ENCODE measurements around the gene WNK4.

WNK4 gene

DNA sequence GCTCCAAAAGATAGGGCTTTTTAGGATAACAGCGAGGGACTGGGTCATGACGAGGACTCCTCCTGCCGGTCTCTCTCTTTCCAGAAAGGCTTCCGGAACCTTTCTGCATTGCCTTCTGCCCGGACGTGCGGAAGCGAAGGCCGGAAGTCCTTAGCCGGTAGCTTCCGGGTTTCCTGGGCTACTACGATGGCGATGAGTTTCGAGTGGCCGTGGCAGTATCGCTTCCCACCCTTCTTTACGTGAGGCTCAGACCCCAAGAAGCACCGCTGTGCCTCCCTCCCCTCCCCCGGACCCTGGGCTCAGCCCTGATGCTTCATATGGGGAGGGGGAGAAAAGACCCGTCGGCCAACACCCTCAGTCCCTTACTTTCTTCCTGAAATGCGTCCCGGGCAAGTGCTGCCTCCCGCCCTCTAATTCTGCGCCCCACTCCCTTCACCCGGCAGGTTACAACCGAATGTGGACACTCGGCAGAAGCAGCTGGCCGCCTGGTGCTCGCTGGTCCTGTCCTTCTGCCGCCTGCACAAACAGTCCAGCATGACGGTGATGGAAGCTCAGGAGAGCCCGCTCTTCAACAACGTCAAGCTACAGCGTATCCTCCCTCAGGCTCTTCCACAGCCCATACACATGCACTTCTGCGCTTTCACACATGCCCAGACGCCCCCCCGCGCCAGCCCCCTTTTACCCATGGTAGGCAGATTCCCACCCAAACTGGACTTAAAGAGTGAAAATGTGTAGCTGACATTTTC is 6.9 kb upstream of the WNK4 start, which contains the start of gene VPS25:
Gene VPS25, plus strand, starts transcription at position 160 of the 746 bp plus-strand sequence. Its CDS starts 27 bp downstream, at position 187.
- DNase-seq: peak; percentile 73

GRCh38 chr17:42774066-42774745 is 6.2 kb upstream of the WNK4 start:
- no peak for DNase-seq

DNA sequence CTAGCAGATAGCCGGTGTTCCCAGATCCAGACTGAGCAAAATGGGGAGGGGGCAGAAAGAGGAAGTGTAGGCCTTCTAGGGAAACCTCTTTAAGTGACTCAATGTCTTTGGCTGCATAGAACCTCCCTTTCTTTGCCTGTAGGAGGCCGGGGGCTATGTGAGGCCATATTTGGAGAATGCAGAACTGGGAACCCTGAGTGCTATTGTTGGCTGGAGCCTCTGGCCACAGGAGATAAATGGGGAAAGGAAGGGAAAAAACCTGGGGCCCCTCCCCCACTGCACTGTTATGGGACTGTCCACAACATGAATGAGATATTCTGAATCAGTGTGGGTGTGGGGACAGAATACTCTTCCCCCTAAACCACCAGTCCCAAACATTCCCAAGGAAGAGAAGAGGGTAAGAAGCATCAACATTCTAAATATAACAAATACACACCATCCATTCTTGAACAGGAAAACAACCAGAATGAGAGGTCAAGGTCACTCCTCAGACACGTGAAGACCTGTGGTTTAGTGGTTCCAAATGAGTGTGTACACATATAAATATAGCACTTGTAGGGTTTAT is 4.8 kb upstream of the WNK4 start:
- no peak for DNase-seq

GRCh38 chr17:42778570-42778969 is 1.8 kb upstream of the WNK4 start:
- no peak for DNase-seq

DNA sequence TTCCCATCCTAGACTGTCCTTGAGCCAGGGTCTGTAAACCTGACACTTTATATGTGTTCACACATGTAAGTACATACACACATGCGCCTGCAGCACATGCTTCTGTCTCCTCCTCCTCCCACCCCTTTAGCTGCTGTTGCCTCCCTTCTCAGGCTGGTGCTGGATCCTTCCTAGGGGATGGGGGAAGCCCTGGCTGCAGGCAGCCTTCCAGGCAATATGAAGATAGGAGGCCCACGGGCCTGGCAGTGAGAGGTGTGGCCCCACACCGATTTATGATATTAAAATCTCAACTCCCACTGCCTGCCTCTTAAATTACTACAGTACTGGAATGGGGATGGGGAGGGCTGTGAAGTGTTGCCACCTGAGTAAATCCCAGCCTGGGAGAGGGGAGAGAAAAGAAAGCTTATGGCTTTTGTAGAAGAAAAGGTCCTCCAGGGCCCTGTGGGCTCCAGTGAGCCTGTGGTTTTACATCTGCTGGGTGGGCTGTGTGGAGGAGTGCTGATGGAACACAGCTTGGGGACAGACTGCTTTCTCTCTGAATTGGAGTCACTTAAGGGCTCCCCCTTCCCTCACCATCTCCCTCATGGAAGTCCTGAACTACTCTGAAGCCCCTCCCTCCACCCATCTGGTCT is 990 bp upstream of the WNK4 start:
- DNase-seq: no peak

GRCh38 chr17:42780851-42781638 is 635 bp downstream of the WNK4 start:
- no peak for DNase-seq

GRCh38 chr17:42781639-42782165 is 1.3 kb downstream of the WNK4 start:
- DNase-seq: no peak

DNA sequence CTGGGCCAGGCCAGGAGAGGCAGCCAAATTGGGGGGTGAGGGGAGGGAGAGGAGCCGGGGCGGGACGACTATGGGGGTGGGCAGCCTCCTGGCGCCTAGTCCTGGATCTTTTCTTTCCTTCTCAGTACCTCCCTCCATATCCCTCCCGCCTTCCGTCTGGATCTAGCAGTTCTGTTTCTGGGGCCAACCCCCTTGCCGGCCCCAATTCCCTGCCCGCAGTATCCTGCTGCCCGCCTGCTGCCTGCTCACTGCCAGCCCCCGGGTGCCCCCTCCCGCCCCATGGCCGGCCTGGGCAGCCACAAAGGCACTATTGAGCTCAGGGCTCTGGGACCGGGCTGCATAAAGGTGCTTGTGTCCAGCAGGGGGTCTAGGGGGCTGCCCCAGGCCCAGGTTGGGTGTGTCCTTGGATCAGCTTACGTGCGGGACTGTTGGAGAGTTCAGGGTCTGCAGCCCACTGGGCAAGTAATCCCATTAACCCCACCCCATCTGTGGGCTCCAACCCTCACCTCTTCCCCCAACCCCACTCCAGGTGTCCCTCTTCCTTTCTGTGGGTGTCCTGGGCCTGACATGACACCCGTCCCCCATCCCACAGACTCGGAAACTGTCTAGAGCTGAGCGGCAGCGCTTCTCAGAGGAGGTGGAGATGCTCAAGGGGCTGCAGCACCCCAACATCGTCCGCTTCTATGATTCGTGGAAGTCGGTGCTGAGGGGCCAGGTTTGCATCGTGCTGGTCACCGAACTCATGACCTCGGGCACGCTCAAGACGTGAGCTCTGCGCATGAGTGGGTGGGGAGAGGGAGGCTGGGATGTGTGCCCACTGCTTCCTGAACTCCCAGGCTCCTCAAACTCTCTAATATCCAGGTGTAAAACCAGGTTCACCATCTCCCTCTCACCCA is 2.0 kb downstream of the WNK4 start:
- no peak for DNase-seq

DNA sequence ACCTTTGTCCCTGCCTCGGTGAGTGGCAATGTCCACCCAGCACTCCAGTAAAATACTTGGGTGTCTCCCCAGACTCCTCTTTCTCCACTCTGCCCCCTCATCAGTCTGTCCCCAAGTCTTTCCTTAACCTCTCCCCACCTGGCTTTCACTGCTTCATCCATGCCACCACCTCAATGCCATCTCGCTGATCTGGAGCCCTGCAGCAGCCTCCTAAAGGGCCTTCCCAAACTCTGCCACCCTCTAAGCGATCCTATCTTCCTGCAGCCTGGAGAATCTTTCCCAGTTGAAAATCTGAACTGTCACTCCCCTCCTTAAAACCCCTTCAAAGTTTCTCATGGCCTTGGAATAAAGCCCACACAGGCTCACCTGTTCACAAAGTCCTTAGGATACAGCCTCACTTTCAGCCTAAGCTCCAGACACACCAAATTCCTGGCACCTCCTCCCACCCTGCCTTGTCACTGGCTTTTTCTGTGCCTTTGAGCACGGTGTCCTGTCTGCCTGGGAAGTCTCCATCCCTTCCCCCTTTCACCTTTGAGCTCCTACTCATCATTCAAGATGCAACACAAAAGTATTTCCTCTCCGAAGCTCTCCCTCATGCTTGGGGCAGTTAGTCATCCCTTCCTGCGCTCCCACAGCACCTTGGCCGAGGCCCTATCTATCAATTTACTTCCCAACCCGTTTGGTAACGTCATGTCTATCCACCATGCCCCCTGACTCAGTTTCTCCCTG is 2.8 kb downstream of the WNK4 start:
- no peak for DNase-seq

DNA sequence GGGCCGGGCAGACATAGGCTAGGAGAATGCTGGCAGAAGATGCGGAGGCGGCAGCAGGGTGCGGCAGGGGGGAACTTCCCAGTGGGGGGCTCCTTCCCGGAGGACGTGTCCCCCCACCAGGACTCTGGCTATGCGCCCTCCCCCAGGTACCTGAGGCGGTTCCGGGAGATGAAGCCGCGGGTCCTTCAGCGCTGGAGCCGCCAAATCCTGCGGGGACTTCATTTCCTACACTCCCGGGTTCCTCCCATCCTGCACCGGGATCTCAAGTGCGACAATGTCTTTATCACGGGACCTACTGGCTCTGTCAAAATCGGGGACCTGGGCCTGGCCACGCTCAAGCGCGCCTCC is 3.4 kb downstream of the WNK4 start:
- DNase-seq: no peak

GRCh38 chr17:42784409-42784808 is 4.0 kb downstream of the WNK4 start:
- no peak for DNase-seq

- DNase-seq: no peak
These were observed 4.6 kb downstream of the WNK4 start for GRCh38 chr17:42784811-42785592.

DNA sequence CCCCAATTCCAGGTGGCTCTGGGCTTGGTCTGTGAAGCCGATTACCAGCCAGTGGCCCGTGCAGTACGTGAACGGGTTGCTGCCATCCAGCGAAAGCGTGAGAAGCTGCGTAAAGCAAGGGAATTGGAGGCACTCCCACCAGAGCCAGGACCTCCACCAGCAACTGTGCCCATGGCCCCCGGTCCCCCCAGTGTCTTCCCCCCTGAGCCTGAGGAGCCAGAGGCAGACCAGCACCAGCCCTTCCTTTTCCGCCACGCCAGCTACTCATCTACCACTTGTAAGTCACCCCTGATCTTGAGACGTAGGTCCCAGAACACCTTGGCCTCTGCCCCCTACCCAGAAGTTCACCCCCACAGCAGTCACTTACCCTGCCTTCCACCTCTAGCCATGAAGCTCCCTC is 6.9 kb downstream of the WNK4 start:
- no peak for DNase-seq

- no peak for DNase-seq
These were observed 11.5 kb downstream of the WNK4 start for GRCh38 chr17:42791948-42792347.

DNA sequence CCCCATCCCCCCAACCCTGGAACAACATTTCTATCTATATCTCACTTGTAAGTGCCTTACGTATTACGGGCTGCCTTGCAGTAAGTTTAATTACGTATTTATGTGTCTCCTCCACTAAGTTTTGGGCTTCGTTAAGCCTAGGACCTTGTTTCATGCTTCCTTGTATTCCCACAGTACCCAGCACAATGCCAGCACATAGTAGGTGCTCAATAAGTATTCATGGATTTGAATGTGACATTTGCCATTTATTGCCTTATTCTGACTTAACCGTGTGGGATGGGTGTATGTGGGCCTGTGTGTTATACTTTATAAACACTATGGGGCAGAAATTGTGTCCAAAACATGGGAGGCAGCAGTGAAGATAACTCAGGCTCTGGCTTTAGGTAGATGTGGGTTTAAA is 12.1 kb downstream of the WNK4 start:
- DNase-seq: no peak

DNA sequence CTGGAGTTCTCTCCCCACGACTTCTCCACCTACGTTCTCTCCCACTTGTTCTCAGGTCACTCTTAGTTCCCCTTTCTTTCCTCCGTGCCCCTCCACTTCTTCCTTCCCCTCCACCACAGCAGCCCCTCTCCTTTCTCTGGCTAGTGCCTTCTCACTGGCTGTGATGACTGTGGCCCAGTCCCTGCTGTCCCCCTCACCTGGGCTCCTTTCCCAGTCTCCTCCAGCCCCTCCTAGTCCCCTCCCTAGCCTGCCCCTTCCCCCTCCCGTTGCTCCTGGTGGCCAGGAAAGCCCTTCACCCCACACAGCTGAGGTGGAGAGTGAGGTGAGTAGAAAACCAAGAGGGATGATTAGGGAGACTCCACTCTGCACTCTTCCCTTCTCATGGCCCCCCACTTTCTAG is 14.7 kb downstream of the WNK4 start:
- no peak for DNase-seq

- DNase-seq: no peak
These were observed 15.1 kb downstream of the WNK4 start for GRCh38 chr17:42795465-42795864.

DNA sequence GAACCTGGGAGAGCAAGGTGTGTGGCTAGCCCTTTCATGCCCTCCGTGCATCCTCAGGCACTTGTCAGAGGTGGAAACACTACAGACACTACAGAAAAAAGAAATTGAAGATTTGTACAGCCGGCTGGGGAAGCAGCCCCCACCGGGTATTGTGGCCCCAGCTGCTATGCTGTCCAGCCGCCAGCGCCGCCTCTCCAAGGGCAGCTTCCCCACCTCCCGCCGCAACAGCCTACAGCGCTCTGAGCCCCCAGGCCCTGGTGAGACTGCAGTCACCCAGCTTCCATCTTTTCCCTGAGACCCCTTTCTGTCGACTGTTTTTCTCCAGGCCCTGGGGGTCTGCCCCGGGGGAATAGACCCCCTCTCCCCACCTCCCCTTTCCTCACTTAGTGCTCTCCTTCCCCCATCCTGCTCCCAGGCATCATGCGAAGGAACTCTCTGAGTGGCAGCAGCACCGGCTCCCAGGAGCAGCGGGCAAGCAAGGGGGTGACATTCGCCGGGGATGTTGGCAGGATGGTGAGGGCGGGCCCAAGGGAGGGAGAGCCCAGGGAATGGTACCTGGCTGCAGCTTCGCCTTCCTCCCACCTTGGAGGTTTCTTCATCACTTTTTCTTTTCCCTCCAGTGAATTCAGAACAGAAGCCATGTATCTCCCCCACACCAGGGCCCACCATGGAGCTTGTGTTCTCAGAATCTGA is 15.8 kb downstream of the WNK4 start:
- DNase-seq: no peak
